Stimulated activated CD4-positive, alpha-beta T cell treated with anti-CD3 and anti-CD28 coated beads, Interleukin-4, amount 100 ng/mL, for 24 hours (primary cell): Measurements from ENCODE around the gene PLA2G2D.

Experiments
- DNase-seq: peaks from one replicate; pipeline ENCODE4 v3.0.0-alpha.2; 2020

Gene PLA2G2D

DNA sequence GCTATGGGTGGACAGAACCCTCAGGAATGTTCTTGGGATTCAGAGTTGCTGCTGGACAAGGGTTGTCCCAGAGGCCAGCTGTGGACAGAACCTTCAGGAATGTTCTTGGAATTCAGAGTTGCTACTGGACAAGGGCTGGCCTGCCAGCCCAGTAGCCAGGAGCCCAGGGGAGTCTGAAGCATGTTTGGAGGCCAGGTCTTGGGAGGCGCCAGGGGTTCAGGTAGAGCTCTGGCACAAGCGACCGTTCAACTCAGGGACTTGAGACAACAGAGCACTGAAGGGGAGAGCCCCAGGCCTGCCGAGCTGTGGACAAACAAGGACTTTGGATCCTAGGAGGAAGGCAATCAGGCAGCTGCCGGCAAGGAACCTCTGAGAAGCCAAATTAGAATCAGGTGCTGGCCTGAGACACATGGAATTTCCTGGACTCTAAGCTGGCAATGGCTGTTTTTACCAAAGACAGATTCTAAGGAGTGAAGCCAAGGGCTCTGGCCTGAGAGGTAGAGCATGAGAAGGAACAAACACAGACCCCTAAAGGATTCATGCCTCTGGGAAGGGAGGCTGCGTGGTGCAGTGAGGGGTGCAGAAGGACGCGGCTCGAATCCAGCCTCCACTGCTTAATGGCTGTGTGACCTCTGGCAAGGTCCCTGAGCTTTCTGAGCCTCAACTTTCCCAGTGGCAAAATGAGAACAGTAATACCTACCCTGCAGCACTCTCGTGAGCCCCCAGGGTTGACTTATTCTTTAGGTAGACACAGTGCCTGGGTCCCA is 36.0 kb downstream of the PLA2G2D start:
- DNase-seq, result no peak

DNA sequence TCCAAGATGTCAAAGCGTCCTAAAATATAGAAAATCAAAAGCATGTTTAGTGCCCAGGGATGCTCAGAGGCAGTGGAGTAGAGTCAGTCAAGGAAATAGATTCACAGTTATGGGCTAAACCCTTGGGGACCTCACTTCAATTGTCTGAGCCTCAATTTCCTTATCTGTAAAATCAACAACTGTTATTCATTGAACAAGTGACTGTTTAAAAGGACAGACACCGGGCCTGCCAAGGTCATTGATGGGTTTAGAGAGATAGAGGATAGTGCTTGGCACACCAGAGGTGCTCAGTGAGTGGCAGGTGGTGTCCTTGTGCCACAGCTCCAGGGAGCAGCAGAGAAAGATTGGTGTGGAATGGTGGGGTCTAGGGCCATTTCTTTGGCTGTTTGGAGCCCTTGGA is 36.6 kb downstream of the PLA2G2D start:
- no peak for DNase-seq

DNA sequence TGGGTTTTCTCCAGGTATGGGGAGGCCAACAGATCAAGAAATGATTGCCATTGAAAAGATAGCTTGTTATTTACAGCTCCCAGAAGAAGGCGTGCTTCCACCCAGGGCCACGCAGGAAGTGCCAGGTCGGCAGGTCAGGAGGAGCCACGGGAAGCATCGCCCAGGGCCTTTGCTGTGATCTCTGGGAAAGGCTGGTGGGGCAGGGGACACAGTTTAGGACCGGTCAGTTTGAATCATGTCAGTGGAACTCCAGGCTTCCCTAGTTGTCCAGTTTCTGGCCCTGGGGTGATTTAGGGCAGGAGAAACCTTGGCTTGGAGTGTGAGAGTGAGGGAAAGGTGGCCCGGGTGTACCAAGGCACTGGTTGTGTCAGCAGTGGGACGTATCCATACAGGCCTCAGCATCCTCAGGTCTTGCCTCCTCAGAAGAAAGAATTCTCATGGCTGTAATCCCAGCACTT is 38.0 kb downstream of the PLA2G2D start:
- DNase-seq, result no peak

DNA sequence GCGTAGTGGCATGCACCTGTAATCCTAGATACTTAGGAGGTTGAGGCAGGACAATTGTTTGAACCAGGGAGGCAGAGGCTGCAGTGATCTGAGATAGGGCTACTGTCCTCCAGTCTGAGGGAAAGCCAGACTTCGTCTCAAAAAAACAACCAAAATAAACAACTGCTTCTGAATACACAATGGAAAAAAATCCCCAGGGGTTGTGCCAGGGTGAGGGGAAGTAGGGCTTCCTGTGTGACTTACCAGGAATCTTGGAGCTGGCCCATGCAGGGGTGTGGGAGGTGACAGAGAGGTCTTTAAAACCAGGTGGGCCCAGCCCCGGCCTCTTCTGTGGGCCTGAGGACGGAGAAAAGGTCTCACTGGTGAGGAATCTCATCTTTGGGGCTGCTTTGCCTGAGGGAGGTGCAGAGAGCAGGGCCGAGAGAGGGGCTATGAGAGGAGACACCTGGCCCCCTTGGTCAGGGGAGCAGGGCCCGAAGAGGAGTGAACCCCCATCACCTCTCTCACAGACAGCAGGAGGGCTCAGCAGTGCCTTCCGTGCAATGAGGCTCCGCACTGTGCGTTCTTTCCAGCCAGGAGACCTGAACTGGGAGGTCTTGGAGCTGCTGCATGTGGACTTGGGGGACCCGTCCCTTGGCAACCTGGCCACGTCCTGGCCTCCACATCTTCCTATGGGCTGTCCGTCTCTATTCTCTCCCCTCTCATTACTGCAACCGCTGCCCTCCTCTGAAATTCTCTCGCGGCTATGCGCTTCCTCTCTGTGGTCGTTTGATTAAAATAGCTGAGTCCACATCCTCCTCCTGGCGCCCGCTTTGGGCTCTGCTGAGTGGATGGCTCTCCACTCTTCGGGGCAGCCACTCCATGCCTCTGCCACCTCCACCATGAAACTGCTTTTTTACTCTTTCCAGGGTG is 38.6 kb downstream of the PLA2G2D start:
- no peak for DNase-seq

DNA sequence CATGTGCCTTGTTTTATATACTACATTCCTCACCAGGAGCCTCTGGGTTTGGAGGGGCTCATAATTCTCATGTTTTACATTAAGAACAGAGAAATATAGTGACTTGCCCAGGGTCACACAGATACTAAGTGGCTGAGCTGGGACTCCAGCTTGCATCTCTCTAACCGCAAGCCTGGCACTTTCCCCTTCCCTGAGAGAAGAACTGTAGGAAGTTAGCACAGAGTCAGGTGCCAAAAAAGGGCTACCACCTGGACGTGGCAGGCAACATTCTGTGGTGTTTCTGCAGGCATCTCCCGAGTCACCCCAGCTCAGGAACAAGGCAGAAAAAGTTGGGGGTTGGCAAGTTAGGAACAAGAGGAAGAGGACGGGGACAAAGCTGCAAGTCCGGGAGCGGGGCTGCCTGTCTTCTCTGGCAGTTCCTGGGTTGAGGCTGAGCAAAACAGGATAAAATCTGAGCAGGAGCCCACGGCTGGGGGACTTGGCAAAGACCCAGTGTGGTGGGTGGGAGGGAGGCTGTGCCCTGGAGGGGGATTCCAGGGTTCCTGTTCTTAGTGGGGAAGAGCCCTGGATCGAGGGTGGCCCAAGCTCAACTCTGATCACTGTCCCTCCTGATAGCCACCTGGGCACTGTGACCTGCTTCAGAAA is 39.6 kb downstream of the PLA2G2D start:
- no peak for DNase-seq

DNA sequence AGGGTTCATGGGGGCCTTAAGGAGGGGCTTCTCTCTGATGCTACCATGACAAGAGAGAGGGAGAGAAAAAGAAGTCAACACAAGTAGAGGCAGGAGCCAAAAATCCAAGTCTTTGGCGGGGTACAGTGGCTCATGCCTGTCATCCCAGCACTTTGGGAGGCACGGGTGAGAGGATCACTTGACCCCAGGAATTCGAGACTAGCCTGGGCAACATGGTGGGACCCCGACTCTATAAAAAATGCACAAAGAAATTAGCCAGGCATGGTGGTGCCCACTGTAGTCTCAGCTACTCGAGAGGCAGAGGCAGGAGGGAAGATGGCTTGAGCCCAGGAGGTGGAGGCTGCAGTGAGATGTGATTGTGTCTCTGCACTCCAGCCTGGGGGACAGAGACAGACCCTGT is 40.6 kb downstream of the PLA2G2D start:
- no peak for DNase-seq

DNA sequence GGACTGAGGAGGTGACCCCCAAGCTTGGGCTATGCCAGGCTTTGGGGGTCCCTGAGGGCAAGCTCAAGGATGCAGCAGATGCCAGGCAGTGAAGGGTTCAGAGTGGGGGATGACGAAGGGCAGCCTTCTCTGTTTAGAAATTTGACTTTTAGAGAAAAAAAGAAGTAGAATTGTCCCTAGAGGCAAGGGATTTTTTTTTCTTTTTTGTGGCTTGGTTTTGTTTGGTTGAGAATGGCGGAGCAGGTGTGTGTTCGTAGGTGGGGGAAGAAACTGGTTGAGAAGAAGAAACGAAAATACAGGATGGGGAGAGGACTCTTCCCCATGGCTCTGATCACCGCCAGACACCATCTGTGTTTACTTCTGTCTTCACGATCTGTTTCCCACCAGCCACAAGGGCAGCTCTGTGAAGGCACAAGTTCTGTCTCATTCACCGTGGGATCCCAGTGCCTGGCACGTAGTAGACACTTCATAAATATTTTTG is 41.1 kb downstream of the PLA2G2D start:
- DNase-seq, result no peak

DNA sequence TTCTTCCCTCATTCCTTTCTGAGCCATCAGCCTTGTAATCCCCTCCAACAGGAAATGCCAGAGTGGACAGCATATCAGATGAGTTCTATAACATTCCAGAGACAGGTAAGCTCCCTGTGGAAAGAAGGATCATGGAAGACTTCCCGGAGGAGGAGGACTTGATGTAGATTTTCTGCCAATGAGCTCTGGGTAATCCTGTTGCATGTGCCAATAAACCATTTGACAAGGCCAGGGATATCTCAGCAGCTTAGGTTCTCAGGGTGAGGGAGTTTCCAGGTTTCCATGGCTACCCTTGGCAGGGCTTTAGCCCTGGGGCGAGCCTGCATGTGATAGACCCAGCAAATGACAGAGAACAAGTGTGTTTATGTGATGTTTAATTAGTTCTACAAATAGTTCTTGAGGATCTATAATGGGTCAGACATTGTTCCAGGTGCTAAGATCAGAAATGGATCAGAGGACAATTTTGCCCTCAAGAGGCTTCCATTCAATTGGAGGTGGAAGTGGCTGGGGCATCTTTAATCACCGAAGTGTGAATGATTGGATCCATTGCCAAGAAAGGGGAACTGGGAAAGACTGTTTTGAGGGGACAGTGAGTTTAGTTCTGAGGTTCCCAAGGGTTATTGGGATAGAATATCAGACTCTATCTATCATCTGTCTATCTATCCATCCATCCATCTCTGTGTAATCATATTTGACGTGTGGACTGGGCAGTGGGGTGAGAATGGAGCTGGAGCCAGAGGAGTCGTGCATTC is 42.5 kb downstream of the PLA2G2D start:
- DNase-seq, result no peak

DNA sequence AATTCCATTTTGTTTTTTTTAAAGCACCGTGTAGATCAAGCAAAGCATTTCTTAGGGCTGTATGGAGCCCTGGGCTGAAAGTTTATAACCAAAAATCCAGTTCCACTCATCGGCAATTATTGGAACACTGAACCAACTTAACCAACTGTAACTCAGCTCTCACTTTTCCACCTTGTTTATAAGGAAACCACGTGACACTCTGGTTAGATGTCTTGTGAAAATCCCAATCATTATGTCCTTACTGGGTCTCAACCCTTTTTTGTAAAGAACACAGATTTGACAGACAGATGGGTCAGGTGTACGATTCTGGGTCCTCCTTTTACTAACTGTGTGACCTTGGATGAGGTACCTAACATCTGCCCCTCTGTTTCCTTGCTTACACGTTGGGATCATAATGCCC is 43.1 kb downstream of the PLA2G2D start:
- no peak for DNase-seq

DNA sequence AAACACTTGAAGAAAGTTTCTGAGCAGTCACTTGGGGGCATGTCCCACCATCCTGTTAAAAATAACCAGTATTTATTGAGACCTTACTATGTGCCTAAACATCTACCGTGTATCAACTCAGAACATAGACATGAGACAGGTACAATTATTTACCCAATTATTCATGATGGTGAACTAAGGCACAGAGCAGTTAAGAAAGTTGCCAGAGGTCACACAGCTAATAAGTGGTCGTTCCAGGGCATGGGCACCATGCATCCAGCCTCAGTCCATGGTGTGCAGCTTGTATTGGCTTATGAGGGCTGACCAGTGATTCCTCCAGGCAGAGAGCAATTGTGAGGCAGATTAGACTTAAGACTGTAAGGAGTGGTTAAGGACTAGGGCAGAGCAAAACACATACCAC is 44.0 kb downstream of the PLA2G2D start:
- no peak for DNase-seq

DNA sequence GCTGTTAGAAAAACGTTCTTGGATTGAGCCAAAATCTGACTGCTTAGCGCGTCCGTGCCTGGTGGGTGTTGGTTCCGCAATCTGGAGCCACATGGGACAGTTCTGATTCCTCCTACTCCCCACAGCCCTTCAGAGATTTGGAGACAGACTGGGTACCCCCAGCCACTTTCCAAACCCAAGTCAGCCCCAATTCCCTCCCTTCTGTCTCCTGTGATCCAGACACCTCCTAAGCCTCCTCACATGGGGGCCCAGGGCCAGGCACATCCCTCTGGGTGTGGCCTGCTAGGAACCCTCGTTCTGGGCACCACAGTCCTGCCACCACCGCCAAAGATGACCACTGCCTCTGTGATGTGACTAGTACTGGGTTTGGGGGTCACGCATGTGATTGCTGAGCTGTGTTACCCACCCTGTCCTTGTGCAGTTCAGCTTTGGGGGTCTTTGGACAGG is 44.6 kb downstream of the PLA2G2D start:
- DNase-seq, result no peak

DNA sequence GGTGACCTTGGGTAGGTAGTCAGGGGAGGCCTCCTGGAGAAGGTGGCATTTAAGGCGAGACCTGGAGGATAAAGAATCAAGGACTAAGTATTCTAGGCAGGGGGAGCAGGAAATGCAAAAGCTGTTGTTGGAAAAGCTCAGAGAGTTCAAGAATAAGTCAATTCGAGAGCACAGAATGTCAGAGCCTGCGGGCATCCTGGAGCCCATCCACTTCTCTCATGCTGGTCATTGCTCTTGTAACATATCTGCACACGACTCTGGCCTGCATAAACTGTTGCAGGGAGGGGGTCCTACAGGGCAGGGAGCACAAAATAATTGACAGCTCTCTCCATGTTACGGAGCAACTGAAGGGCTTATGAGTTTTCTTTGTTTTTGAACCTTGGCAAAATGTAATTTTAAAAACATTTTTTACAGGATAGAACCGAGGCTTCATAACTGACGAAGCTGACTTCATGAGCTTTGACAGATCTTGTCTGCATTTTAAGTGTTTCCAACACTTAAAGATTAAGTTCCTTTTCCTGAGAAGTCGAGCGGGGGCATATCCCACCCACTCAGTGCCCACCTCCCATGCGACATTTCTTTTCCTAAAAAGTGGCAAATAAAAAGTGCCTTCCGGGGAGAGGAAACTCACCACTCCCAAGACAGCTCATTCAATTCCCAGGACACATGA is 45.1 kb downstream of the PLA2G2D start:
- DNase-seq, result no peak

DNA sequence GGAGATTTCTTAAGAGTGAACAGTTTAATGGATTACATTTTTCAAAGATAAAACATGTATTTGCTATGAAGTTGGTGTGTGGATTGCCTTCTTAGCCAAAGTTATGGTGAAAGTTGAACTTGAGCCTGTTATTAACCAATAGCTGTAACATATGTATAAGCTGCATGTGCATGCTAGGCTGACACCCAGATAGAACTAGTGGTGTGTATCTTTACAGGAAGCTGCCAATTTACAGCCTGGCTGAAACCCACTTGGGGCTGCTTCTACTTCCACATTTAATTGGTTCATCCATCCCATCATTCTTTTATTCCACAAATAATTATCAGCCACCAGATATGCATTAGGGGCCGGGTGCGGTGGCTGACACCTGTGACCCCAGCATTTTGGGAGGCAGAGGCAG is 46.1 kb downstream of the PLA2G2D start:
- no peak for DNase-seq

DNA sequence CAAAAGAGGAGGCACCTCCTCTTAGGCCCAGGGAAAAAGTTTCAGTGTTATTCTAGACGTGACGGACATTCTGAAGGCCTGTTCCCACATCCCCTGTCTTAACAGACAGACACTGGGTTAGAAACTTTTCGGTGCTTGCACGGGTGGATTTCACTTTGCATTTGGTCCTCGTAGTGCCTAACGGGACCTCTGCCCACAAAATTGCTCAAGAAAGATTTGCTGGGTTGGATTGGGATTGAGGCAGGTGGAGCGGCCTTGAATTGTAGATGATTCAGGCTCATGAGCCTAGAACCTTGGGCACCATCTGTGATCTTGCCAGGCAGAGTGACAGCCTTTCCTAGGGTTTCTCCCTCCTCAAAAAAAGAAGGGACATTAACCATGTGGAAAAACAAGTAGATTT is 46.6 kb downstream of the PLA2G2D start:
- DNase-seq, result no peak

DNA sequence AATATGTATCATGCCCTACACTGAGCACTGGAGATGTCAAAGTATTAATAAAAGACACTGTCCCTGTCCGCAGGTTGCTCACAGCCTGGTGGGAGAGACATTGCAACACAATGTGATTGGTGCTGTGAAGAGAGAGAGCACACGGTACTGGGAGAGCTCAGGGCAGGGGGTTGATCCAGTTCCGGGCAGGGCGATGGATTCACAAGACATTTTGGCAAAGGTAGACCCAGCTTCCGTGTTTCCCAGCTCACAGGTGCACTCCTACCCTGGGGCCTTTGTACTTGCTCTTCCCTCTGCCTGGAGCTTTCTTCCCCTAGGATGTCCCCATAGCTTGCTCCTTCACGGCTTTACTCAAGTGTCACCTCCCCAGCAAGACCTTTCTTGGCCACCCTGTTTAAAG is 47.9 kb downstream of the PLA2G2D start:
- no peak for DNase-seq

DNA sequence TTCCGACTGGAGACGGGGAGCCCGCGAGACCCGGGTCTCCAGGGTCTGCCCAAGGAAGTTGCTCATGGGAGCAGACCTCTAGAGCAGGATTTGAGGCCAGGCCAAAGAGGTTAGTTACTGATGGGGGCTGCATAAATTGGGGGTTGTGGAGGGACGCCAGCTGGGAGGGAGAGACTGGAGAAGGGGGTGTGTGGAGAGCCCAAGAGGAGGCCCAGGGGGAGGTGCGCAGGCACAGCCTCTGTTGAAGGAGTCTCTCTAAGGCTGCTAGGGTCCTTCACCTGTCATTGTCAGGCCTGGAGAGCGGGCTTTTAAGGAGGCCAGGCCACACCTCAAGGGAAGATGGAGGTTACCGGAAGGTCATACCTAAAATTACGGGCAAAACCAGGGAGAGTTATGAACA is 49.0 kb downstream of the PLA2G2D start:
- DNase-seq, result no peak

DNA sequence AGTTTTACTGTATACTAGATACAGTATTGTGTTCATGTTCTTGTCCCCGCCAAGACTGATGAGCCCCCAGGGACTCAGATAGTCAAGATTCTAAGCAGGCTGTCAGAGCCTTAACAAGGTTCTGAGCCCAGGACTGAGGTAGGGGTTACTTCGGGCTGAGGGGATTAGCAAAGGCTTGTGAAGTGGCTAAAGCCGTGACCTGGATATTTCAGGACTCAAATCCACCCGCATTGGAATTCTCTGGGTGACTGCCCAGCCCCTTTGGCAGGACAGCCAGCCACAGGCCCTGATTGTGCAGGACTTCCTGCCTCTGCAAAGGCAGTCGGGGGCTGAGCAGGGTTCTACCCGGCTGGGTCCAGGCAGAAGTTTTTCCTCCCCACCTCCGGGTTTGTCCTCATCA is 49.5 kb downstream of the PLA2G2D start, which contains the start of gene PLA2G5:
TSS of gene PLA2G5 (plus strand) at position 321 of the 400 bp plus-strand sequence. CDS start 14,637 bp downstream, outside the sequence.
- DNase-seq, result no peak

DNA sequence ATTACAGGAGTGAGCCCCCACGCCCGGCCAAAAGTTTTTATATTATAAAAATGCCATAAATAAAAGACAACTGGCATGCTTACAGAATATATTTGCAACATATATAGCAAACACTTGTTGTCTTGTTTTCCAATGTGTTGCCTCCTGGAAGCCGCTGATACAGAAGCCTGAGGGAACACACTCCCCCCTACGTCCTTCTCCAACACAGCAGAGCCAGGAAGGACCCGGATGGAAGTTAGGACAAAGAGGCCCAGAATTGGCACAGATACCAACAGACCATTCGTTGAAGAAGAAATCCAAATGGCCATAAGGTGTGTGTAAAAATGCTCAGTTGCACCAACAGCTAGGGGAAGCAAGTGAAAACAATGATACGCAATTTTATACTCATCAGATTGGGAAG is 50.6 kb downstream of the PLA2G2D start:
- no peak for DNase-seq

DNA sequence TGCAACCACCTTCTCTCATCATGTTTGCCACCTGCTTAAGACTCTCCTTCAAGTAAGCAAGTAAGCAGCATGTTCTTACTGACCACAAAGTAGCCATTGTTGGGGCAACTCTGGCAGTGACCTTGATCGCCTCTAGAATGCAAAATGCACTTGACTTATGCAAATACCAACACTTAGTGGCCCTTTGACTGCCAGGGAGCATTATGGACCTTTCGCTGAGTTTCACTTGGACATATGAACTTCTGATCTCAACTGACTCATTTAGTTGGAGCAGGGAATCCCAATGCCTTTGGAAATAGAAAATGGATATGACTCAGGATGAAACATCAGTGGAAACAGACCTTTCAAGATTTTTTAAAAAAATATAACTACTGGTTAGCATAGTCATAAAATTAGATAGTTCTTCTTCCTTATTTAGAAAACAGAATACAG is 55.5 kb downstream of the PLA2G2D start:
- no peak for DNase-seq
